NCI-H446 (cell line): ENCODE results near the gene NFIB.

Source experiments
- DNase-seq, 2 experiments: peaks; one replicate each; lab custom pipeline; 2025; lab: John Stamatoyannopoulos, UW

The NFIB gene

GRCh38 chr9:14106699-14107098, 207.2 kb downstream of the NFIB start:
- DNase-seq: no peak

- DNase-seq: no peak
These were observed 209.4 kb downstream of the NFIB start for GRCh38 chr9:14104496-14104895.

DNA sequence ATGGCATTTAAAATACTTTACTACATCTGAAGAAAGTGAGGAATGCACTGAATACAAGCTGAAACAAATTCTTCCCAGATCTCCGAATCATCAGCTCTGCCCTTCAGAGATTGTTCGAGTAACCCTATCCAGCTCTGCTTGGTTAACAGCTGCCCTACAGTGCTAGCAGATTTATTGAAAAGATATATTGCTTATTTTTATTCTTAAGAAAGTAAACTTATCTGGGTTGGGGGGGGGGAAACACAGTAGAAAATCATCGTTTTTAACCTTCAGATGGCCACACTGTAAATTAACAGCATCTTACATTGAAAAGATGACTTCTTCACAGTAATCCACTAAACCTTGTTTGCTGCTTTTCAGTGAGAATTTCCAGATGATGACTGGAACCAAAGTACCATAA, 210.8 kb downstream of the NFIB start:
- DNase-seq: no peak

GRCh38 chr9:14099737-14100136, 214.2 kb downstream of the NFIB start:
- no peak for DNase-seq

DNA sequence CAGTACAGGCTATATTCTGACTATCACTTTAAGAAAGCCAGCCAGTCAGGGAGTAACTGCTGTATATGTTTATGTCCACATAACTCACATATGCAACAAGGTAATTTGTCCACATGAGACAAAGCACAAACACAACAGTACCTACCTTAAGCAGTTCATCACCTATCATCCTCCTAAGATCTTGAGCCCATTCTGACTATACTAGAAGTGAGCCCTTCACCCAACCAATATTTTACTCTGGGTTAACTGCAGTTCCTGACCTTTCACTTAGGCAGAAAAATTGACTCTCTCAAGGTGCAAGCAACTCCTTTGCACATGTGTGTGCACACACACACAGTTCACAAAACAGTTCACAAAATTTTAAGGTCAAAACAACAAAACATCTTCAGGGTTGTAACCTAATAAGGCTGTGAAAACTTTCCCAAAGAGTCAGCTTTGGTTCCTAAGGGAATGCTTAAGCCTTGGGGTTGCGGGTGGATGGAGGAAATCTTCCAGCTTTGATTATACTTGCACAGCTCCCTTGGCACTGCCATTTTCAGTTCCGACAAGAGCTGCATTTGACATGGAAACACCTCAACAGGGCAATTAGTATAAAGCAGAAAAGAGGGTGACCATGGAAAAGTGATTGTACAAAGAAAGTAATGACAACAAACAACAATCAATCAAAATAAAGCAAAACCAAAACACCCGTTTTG, 215.3 kb downstream of the NFIB start:
- DNase-seq: no peak

DNA sequence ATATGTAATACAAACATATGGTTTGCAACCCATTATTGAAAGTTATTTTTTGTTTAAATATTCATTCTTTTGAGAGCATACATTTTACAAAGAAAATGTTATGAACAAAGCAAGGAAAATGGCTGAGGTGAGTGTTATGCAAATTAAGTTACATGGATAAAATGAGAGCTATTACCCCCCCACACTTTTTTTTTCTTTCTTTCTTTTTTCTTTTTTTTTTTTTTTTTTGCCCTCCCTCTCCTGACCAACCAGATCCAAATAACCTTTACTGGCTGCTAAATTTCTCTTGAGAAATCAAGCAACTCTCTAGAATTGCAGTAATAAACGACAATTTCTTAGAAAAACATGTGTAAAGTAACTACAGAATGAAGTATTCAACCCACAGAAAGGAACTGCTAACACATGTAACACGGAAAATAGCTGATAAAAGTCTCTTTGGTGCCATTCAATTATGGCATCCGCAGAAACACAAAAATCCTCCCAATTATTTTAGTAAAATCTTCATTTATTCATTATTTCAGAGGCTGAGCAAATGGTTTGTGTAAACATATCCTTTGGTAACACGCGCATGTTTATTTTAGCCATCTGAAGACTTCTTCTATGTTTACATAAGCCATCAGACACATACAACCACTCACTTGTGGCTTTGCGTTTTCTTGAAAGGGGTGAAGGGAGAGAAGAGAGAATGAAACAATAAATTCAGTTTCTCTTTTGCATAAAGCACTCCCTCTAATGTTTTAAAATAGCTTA, 216.1 kb downstream of the NFIB start:
- no peak for DNase-seq

DNA sequence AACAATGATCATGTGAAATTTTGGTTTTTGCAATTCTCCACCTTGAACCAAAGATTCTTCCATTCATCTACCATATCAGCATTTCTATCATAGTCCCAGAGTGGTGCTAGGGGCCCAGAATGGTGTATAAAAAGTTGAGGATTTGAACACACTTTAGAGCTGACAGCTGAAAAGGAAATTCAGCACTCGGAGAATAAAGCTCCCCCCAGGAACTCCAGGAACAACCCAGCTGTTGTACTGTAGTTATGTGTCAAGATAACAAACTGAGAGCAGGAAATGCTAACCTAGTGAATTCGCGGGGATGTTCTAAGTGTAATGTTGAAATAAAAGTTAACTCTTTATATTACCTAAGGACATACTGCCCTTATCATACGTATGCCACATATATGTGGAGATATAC, 216.7 kb downstream of the NFIB start:
- no peak for DNase-seq

DNA sequence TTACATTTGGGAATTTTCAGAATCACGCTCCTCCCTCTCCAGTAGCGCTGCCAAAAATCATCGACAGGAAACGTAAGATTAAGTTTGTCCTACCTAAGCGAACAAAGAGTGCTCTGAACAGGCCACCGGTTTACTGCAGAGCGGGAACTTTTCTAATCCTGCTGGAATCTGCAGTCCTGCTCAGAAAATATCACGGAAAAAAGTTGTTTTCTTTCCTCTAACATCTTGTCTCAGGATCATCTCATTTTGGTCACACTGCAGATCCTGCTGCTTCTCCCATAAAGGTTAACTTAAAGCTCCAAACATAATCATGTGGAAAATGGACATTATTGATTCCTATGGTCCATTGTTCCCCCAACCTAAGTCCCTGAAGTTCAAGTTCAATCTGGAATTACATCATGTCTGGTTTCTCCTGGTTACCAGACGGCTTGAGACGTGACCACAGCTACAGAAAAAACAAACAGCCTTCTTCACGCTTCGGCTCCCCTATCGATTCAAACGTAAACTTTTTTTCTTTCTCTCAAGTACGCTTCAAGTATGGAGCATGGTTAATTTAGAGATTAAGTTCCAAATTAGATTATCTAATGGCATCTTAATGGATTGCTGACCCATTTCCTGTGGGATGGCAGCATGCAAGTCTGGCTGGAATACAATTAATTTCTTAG, 217.6 kb downstream of the NFIB start:
- no peak for DNase-seq

DNA sequence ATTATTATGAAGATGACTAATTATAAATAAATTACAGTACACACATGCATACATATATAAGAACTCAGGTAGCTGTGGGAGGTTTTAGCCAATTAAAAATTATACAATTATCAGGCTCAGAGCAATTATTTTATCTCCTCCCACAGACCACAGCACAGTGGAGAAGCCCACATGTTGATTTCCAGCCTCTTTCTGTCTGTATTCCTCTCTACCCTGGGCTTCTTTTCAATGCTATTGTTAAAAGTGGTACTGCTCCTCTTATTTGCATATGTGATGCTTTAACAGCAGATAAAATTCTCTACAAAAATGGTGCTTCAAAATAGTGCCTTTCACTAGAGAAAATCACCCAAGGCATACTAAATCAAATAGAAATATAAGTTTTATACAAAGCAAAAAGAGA, 218.7 kb downstream of the NFIB start:
- DNase-seq: no peak

GRCh38 chr9:14094491-14094890, 219.4 kb downstream of the NFIB start:
- DNase-seq: no peak

- DNase-seq: no peak
These were observed 221.6 kb downstream of the NFIB start for GRCh38 chr9:14092344-14092743.

GRCh38 chr9:14089051-14089803, 224.7 kb downstream of the NFIB start:
- DNase-seq: no peak

- no peak for DNase-seq
These were observed 226.4 kb downstream of the NFIB start for GRCh38 chr9:14087576-14087975.

DNA sequence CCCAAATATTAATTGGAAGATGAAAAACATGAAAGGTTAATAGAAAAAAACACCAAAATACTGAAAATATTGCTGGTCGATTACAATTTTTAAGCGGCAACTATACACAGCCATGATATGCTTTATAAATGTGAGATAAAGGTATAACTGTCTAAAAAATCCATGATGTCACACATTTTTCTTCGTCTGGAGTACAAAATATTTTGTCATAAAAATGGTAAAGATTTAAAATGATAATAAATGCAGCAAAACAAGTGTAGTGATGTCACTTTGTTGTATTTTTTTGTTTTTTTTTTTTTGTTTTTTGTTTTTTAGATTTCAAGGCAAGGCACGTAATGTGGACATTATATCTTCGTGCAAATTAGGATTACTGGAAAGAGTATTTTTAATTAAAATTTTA, 227.4 kb downstream of the NFIB start:
- no peak for DNase-seq

GRCh38 chr9:14085810-14086209, 228.1 kb downstream of the NFIB start:
- no peak for DNase-seq

- no peak for DNase-seq
These were observed 229.1 kb downstream of the NFIB start for GRCh38 chr9:14084867-14085266.

DNA sequence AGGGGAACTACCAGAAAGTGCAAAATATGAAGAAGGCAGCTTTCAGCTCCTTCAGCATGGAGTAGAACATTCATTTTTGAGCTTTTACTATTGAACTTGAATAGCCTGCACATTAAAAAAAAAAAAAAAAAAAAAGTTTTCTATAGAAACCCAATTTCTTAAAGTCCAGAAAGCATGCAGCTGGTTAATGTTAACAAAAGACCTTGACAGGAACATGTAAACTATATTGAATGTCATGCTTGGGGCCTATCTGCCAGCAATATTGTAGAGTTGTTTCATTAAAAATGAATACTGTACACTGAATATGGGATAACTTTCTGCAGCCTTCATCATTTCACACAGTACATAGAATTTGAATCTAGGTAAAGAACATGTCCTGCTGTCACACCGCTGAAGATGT, 230.6 kb downstream of the NFIB start:
- no peak for DNase-seq

DNA sequence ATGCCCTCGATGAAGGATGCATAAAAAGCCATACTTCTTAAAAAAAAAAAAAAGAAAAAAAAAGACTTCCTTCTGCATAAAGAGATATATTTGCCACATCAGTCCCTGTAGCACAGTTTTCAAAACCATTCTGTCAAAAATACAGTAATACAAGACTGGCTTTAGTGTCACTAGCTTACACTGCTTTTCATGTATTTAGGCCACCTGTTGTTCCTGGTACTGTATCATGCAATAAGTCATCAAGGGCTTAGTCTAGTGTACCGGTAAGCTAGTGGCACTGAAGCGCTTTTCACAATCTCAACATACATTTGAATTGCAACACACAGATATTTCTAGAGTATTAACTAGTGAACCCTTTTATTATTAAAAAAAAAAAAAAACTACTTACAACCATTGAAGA, 231.2 kb downstream of the NFIB start:
- DNase-seq: no peak

GRCh38 chr9:14081745-14082144, 232.2 kb downstream of the NFIB start:
- no peak for DNase-seq

DNA sequence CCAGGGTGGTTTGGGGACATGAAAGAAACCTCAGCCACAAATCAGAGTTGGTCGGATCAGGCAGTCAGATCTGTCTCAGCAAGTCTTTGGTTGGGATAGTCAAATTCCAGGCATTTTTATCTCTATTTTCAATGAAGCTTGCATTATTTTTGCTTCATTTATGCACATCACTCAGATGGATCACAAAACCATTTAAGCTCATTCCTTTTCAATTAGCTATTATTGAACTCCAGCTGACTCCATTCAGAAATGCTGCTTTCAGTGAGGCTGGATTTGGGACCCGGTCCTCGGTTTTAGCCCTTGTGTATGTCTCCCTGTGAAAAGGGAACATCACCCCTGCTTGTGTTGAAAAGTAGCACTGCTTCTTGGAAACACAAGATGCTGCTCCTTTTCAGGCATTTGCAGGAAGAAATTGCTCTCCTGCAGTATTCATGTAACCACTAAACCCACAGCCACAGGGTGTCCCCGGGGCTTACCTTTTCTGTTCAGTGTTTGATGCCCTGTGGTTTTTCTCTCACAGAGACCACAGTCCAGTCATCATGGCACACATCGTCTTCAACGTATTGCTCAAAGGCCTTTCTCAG, 232.9 kb downstream of the NFIB start:
- DNase-seq: no peak

- no peak for DNase-seq
These were observed 234.5 kb downstream of the NFIB start for GRCh38 chr9:14079440-14079839.

DNA sequence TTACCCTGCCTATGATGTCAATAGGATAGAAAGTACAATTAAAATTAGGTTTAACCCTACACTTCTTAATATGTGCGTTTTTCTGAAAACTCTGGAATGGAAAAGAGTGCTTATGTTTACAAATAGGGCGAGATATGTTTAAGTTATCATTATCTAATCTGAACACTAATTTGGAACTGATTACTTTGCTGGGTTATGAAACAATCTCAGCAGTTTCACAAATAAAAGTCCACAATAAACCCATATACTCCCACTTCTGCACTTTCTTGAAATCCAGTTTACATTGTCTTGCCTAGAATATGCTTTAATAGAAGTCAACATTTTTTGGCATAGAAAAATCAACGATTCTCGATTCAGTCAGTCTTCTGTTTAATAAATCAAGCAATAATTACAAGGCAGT, 236.3 kb downstream of the NFIB start:
- no peak for DNase-seq
